Suprapubic skin (tissue), 4 donors: ENCODE measurements around the gene MVP.

Source experiments
- CTCF ChIP-seq, 2 donors: fragments of 200-600 bp in 1 of 2; fragments of 450-650 bp in 1 of 2; sonication (generic) in 1 of 2; IDR thresholded peaks; one replicate each; pipeline ENCODE4 v1.5.1; 2016 to 2019; ENCODE audit warnings: antibody characterized with exemption in 2 of 2, mild to moderate bottlenecking in 1 of 2, moderate library complexity in 1 of 2
- POLR2A ChIP-seq, 2 donors: fragments of 450-650 bp; IDR thresholded peaks; one replicate each; pipeline ENCODE4 v1.6.1; 2017; ENCODE audit warnings: antibody characterized with exemption in 2 of 2, mild to moderate bottlenecking in 2 of 2, moderate library complexity in 2 of 2
- POLR2AphosphoS5 ChIP-seq, 3 donors: sonication (generic); formaldehyde crosslinking; IDR thresholded peaks; one replicate each; pipeline ENCODE4 v1.6.1; 2017; ENCODE audit warnings: antibody characterized with exemption in 3 of 3

DNA sequence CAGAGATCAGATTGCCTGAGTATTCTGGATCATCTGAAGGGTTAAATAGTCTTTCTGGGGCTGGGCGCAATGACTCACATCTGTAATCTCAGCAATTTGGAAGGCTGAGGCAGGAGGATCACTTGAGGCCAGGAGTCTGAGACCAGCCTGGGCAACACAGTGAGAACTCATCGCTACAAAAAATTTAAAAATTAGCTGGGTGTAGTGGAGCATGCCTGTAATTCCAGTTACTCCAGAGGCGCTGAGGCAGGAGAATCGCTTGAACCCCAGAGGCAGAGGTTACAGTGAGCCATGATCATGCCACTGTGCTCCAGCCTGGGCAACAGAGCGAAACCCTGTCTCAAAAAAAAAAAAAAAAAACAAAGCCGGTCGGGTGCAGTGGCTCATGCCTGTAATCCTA is 15.7 kb downstream of the MVP start:
- TF ChIP-seq CTCF (IDR thresholded peaks at IDR 0.05): no peak
- no peak for TF ChIP-seq POLR2A (IDR thresholded peaks at IDR 0.05)
- TF ChIP-seq POLR2AphosphoS5 (IDR thresholded peaks at IDR 0.05): no peak
